Thoracic aorta (tissue), 2 donors: Measurements from ENCODE around the gene SPR. TPM values are rescaled to one million over a fixed set of nuclear protein-coding genes. Genes with fewer than 3 reads are reported as not detected.

Source experiments
- ATAC-seq: fragments of 150-250 bp; one replicate; pipeline ENCODE4 v1.8.0; 2017; ENCODE audit warnings: low read depth; ENCODE audit not compliant: insufficient number of reproducible peaks, low FRiP score
- DNase-seq: peaks from one replicate; pipeline ENCODE4 v3.0.0-alpha.2; 2020; ENCODE audit warnings: low spot score
- H3K27ac ChIP-seq, 2 donors: fragments of 200-600 bp; sonication (generic); 1 replicate in 1 of 2; 2 replicates in 1 of 2; pipeline ENCODE4 v1.5.1; 2016; ENCODE audit warnings: mild to moderate bottlenecking in 2 of 2, moderate library complexity in 2 of 2
- H3K27me3 ChIP-seq: fragments of 200-600 bp; sonication (generic); replicated peaks from 2 replicates; pipeline ENCODE4 v1.6.0; 2016; ENCODE audit warnings: mild to moderate bottlenecking; ENCODE audit not compliant: insufficient read depth
- H3K36me3 ChIP-seq: fragments of 200-600 bp; sonication (generic); one replicate; pipeline ENCODE4 v1.5.1; 2016
- H3K4me1 ChIP-seq, 2 donors: fragments of 200-600 bp; sonication (generic); 1 replicate in 1 of 2; 2 replicates in 1 of 2; pipeline versions ENCODE4 v1.5.1 to v1.6.0; 2016; ENCODE audit warnings: low read depth in 2 of 2, mild to moderate bottlenecking in 1 of 2; ENCODE audit not compliant: control insufficient read depth in 1 of 2
- H3K4me3 ChIP-seq: fragments of 200-600 bp; sonication (generic); 2 replicates; pipeline ENCODE4 v1.5.1; 2016; ENCODE audit warnings: mild to moderate bottlenecking
- H3K9me3 ChIP-seq: fragments of 200-600 bp; sonication (generic); 2 replicates; pipeline ENCODE4 v1.5.1; 2016
- CTCF ChIP-seq: fragments of 200-600 bp; sonication (generic); IDR thresholded peaks from one replicate; pipeline ENCODE4 v1.5.1; 2019; ENCODE audit warnings: antibody characterized with exemption
- total RNA-seq, 2 donors: library from RNA; depleted of rRNA; stranded (reverse); fragments of >200 nt; gene quantifications; one replicate each; pipeline versions ENCODE4 v1.1.0 to v1.2.3, GENCODE V29; 2016

The SPR gene
- total RNA-seq, 2 donors from 2014 or later = 26.1 to 42.6 TPM

GRCh38 chr2:72862239-72862988 lies 24.8 kb upstream of the SPR start:
- peak; percentile 51 for DNase-seq
- H3K9me3 ChIP-seq = no peaks in the 10 kb centered on the region
- no peaks in the 10 kb centered on the region for H3K27me3 ChIP-seq
- peak; percentile 58 for ATAC-seq
- H3K4me1 ChIP-seq = peaks cover 0 to 5% of the 10 kb centered on the region in 2 donors
- H3K27ac ChIP-seq = no peak overlapping the region
- H3K4me3 ChIP-seq = peak overlapping the region; percentile 44
- TF ChIP-seq CTCF = peak; percentile 97
- no peaks in the 10 kb centered on the region for H3K36me3 ChIP-seq

- TF ChIP-seq CTCF = no peak
- H3K4me1 ChIP-seq = peaks cover 0 to 5% of the 10 kb centered on the region in 2 donors
- no peak overlapping the region for H3K27ac ChIP-seq
- no peak for ATAC-seq
- H3K27me3 ChIP-seq = no peaks in the 10 kb centered on the region
- peak overlapping the region; percentile 44 for H3K4me3 ChIP-seq
- no peaks in the 10 kb centered on the region for H3K9me3 ChIP-seq
- no peaks in the 10 kb centered on the region for H3K36me3 ChIP-seq
- DNase-seq = no peak
Observed at GRCh38 chr2:72863046-72863445, 24.2 kb upstream of the SPR start.

- Histone ChIP-seq H3K36me3 (no peaks in the 10 kb centered on the region), H3K4me3 (no peak overlapping the region), H3K4me1 (peaks cover 0 to 5% of the 10 kb centered on the region in 2 donors), H3K9me3 (no peaks in the 10 kb centered on the region), H3K27me3 (no peaks in the 10 kb centered on the region), H3K27ac (no peak overlapping the region)
- no peak for TF ChIP-seq CTCF
- no peak for ATAC-seq
- no peak for DNase-seq
Observed at GRCh38 chr2:72864500-72864899, 22.7 kb upstream of the SPR start.

GRCh38 chr2:72871060-72871459 lies 16.1 kb upstream of the SPR start:
- H3K27ac ChIP-seq = no peak overlapping the region
- H3K4me1 ChIP-seq = no peaks in the 10 kb centered on the region
- DNase-seq (no peak), ATAC-seq (no peak)
- no peak for TF ChIP-seq CTCF
- no peaks in the 10 kb centered on the region for H3K36me3 ChIP-seq
- H3K9me3 ChIP-seq = no peaks in the 10 kb centered on the region
- H3K27me3 ChIP-seq = no peaks in the 10 kb centered on the region
- H3K4me3 ChIP-seq = no peak overlapping the region

DNA sequence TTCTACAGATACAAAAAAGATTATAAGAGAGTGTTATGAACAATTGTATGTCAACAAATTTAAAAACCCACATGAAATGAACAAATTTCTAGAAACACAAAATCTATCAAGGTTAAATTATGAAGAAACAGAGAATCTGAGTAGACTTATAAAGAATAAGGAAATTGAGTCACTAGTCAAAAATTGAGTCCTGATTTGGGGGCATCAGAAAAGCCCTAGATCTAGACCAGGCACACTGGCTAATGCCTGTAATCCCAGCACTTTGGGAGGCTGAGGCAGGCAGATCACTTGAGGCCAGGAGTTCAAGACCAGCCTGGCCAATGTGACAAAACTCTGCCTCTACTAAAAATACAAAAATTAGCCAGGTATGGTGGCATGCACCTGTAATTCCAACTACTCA lies 15.3 kb upstream of the SPR start:
- no peaks in the 10 kb centered on the region for H3K9me3 ChIP-seq
- H3K27me3 ChIP-seq = no peaks in the 10 kb centered on the region
- H3K4me1 ChIP-seq = no peaks in the 10 kb centered on the region
- H3K36me3 ChIP-seq = no peaks in the 10 kb centered on the region
- no peak for DNase-seq
- no peak for TF ChIP-seq CTCF
- no peak overlapping the region for H3K4me3 ChIP-seq
- ATAC-seq = no peak
- H3K27ac ChIP-seq = no peak overlapping the region
